ENCODE results near the gene PLEKHB1. TPM values are rescaled to one million over a fixed set of nuclear protein-coding genes. Genes with fewer than 3 reads are reported as not detected.

The PLEKHB1 gene
- total and polyA plus RNA-seq, 2 donors (not counting 1 experiment from before 2014, with no cell fraction given): 0.41 to 2.5 TPM

GRCh38 chr11:73663604-73664495, 17.5 kb downstream of the PLEKHB1 start:
- Histone ChIP-seq H3K79me2 (ENCODE audit: control insufficient read depth, insufficient read depth, low read length) (no peaks in the 10 kb centered on the region), H3K27me3 (ENCODE audit: control insufficient read depth, insufficient read depth, low read length) (no peaks in the 10 kb centered on the region), H3K4me1 (ENCODE audit: control insufficient read depth, extremely low read depth, insufficient read depth, low read length) (no peaks in the 10 kb centered on the region), H3K36me3 (ENCODE audit: control insufficient read depth, insufficient read depth, low read length) (no peaks in the 10 kb centered on the region), H3K9ac (ENCODE audit: insufficient read depth, low read length) (no peak overlapping the region), H3K27ac (ENCODE audit: insufficient read depth, low read length) (no peak overlapping the region), H3K9me3 (ENCODE audit: control insufficient read depth, insufficient read depth, low read depth, low read length) (no peaks in the 10 kb centered on the region), H3K4me3 (replicated peaks in 1 of 4; ENCODE audit: control extremely low read depth in 1 of 4, insufficient read depth in 1 of 4, low read depth in 3 of 4, low read length in 4 of 4) (no peak overlapping the region), H2AFZ (ENCODE audit: low read length) (no peak overlapping the region), H4K20me1 (ENCODE audit: control insufficient read depth, extremely low read depth, insufficient read depth, low read length) (no peaks in the 10 kb centered on the region), H3K4me2 (ENCODE audit: extremely low read depth, insufficient read depth, low read length) (no peak overlapping the region)
- DNase-seq (ENCODE audit: low read depth in 2 of 2): no peak
- TF ChIP-seq CTCF (conservative IDR thresholded peaks at IDR 0.05 in 1 of 2, IDR thresholded peaks at IDR 0.05 in 1 of 2; ENCODE audit: low read depth in 1 of 2, low read length in 2 of 2) (no peak), EZH2 (IDR thresholded peaks at IDR 0.05; ENCODE audit: low read length, missing control alignments) (no peak)

- TF ChIP-seq EZH2 (IDR thresholded peaks at IDR 0.05; ENCODE audit: low read length, missing control alignments) (no peak), CTCF (conservative IDR thresholded peaks at IDR 0.05 in 1 of 2, IDR thresholded peaks at IDR 0.05 in 1 of 2; ENCODE audit: low read depth in 1 of 2, low read length in 2 of 2) (no peak)
- Histone ChIP-seq H2AFZ (ENCODE audit: low read length) (no peak overlapping the region), H3K9me3 (ENCODE audit: control insufficient read depth, insufficient read depth, low read depth, low read length) (no peaks in the 10 kb centered on the region), H3K4me3 (replicated peaks in 1 of 4; ENCODE audit: control extremely low read depth in 1 of 4, insufficient read depth in 1 of 4, low read depth in 3 of 4, low read length in 4 of 4) (no peak overlapping the region), H3K79me2 (ENCODE audit: control insufficient read depth, insufficient read depth, low read length) (no peaks in the 10 kb centered on the region), H4K20me1 (ENCODE audit: control insufficient read depth, extremely low read depth, insufficient read depth, low read length) (no peaks in the 10 kb centered on the region), H3K9ac (ENCODE audit: insufficient read depth, low read length) (no peak overlapping the region), H3K36me3 (ENCODE audit: control insufficient read depth, insufficient read depth, low read length) (no peaks in the 10 kb centered on the region), H3K4me2 (ENCODE audit: extremely low read depth, insufficient read depth, low read length) (no peak overlapping the region), H3K27me3 (ENCODE audit: control insufficient read depth, insufficient read depth, low read length) (no peaks in the 10 kb centered on the region), H3K4me1 (ENCODE audit: control insufficient read depth, extremely low read depth, insufficient read depth, low read length) (no peaks in the 10 kb centered on the region), H3K27ac (ENCODE audit: insufficient read depth, low read length) (no peak overlapping the region)
- no peak for DNase-seq (ENCODE audit: low read depth in 2 of 2)
These were observed 18.5 kb downstream of the PLEKHB1 start for GRCh38 chr11:73664877-73665276.

- Histone ChIP-seq H3K36me3 (ENCODE audit: control insufficient read depth, insufficient read depth, low read length) (peaks cover 2% of the 10 kb centered on the region), H3K27ac (ENCODE audit: insufficient read depth, low read length) (no peak overlapping the region), H3K4me2 (ENCODE audit: extremely low read depth, insufficient read depth, low read length) (no peak overlapping the region), H3K9me3 (ENCODE audit: control insufficient read depth, insufficient read depth, low read depth, low read length) (no peaks in the 10 kb centered on the region), H3K79me2 (ENCODE audit: control insufficient read depth, insufficient read depth, low read length) (no peaks in the 10 kb centered on the region), H3K9ac (ENCODE audit: insufficient read depth, low read length) (no peak overlapping the region), H4K20me1 (ENCODE audit: control insufficient read depth, extremely low read depth, insufficient read depth, low read length) (no peaks in the 10 kb centered on the region), H3K27me3 (ENCODE audit: control insufficient read depth, insufficient read depth, low read length) (no peaks in the 10 kb centered on the region), H2AFZ (ENCODE audit: low read length) (no peak overlapping the region), H3K4me3 (replicated peaks in 1 of 4; ENCODE audit: control extremely low read depth in 1 of 4, insufficient read depth in 1 of 4, low read depth in 3 of 4, low read length in 4 of 4) (no peak overlapping the region), H3K4me1 (ENCODE audit: control insufficient read depth, extremely low read depth, insufficient read depth, low read length) (no peaks in the 10 kb centered on the region)
- DNase-seq (ENCODE audit: low read depth in 2 of 2): no peak
- TF ChIP-seq EZH2 (IDR thresholded peaks at IDR 0.05; ENCODE audit: low read length, missing control alignments) (no peak), CTCF (conservative IDR thresholded peaks at IDR 0.05 in 1 of 2, IDR thresholded peaks at IDR 0.05 in 1 of 2; ENCODE audit: low read depth in 1 of 2, low read length in 2 of 2) (no peak)
These were observed 21.5 kb downstream of the PLEKHB1 start for GRCh38 chr11:73667891-73668290.

Measured in fibroblast of lung (primary cell).